ENCODE measurements around the gene CAPZB. TPM values are rescaled to one million over a fixed set of nuclear protein-coding genes. Genes with fewer than 3 reads are reported as not detected.
A peak's percentile ranks its signal among the peaks of the same experiment; 100 is the strongest.

CAPZB gene
- polyA plus RNA-seq, 1 experiment = 312 TPM

DNA sequence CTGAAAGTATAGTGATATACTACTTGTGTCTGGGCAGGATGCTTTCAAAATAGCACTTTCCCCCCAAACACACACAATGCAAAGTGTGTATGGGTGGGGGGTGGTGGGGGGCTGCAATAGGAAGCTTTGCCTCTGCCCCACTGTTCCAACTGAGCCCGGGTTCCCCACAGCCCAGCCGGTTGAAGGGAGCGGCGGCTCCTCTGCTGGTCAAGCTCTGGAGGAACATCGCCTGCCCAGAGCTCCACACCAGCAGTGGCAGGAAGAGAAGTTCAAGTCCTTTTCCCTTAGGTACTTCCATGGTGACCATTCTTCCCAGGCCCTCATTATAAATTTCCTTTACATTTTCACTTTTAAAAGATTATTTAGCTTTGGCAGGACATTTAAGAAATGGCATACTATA, 74.9 kb downstream of the CAPZB start:
- no peaks in the 10 kb centered on the region for H3K27me3 ChIP-seq (ENCODE audit: control insufficient read depth, insufficient read depth, low read length)
- H3K27ac ChIP-seq (ENCODE audit: low read depth, low read length) = no peak overlapping the region
- ChIA-PET POLR2A (no interaction called here), CTCF (interaction anchor here (0.5 to 1.4 kb wide), 6 partner anchors 9 to 252 kb away, joined by 3 to 9 read pairs (median 4); no protein-coding TSS in a partner anchor)
- no peaks in the 10 kb centered on the region for H3K9me3 ChIP-seq (ENCODE audit: control insufficient read depth, insufficient read depth, low read length)
- TF ChIP-seq, protein P1, sequence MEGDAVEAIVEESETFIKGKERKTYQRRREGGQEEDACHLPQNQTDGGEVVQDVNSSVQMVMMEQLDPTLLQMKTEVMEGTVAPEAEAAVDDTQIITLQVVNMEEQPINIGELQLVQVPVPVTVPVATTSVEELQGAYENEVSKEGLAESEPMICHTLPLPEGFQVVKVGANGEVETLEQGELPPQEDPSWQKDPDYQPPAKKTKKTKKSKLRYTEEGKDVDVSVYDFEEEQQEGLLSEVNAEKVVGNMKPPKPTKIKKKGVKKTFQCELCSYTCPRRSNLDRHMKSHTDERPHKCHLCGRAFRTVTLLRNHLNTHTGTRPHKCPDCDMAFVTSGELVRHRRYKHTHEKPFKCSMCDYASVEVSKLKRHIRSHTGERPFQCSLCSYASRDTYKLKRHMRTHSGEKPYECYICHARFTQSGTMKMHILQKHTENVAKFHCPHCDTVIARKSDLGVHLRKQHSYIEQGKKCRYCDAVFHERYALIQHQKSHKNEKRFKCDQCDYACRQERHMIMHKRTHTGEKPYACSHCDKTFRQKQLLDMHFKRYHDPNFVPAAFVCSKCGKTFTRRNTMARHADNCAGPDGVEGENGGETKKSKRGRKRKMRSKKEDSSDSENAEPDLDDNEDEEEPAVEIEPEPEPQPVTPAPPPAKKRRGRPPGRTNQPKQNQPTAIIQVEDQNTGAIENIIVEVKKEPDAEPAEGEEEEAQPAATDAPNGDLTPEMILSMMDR (IDR thresholded peaks at IDR 0.05; ENCODE audit: low read depth, low read length) = 0 out of 2 replicates have a peak, but pooled peaks have one; percentile 2
- no peak overlapping the region for H3K4me3 ChIP-seq (ENCODE audit: low read depth, low read length)
- DNase-seq (ENCODE audit: low read depth, low spot score) = no peak

DNA sequence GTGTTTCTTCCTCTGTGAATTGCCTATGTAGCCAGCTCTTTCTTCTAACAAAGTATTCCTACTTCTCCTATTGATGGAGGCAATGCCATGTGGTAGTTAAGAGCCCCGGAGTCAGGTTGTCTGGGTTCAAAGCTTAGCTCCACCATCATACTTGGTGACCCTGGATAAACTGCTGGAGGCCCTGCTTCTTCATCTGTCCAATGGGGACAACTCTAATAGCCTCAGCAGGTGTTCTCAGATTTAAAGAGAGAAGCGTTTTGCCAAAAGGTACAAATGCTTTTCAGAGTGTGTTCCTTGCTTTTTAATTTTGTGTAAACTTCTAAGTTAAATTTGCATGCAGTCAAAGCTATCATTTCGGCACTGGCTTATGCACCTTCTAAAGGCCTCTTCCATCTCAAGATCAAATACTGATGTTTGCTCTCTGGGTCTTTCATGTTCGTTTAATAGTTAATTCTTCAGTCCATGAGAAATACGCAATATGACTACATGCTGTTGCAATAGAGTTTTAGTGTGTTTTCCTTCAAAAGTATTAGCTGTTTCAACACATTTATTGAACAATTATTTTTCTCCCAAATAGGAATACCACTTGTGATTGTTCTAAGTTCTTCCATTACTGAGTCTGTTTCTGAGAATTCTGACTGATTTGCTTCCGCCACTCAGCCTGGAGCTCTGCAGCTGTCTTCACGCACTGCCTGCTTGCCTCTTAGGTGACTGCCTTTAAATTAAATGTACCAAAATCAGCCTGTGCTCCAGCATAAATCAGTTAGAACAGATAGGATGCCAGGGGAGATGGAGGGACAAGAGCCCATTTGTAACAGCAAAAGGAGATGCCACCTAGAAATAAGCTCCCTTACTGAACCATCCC, 75.6 kb downstream of the CAPZB start:
- Histone ChIP-seq H3K4me3 (ENCODE audit: low read depth, low read length) (no peak overlapping the region), H3K9me3 (ENCODE audit: control insufficient read depth, insufficient read depth, low read length) (no peaks in the 10 kb centered on the region), H3K27me3 (ENCODE audit: control insufficient read depth, insufficient read depth, low read length) (no peaks in the 10 kb centered on the region), H3K27ac (ENCODE audit: low read depth, low read length) (no peak overlapping the region)
- DNase-seq (ENCODE audit: low read depth, low spot score) = no peak
- POLR2A ChIA-PET = no interaction called here
- CTCF ChIA-PET = interaction anchor here (0.5 to 1.5 kb wide), 7 partner anchors 9 to 252 kb away, joined by 3 to 9 read pairs (median 3); no protein-coding TSS in a partner anchor
- TF ChIP-seq, protein P1 (IDR thresholded peaks at IDR 0.05; ENCODE audit: low read depth, low read length) = no peak

DNA sequence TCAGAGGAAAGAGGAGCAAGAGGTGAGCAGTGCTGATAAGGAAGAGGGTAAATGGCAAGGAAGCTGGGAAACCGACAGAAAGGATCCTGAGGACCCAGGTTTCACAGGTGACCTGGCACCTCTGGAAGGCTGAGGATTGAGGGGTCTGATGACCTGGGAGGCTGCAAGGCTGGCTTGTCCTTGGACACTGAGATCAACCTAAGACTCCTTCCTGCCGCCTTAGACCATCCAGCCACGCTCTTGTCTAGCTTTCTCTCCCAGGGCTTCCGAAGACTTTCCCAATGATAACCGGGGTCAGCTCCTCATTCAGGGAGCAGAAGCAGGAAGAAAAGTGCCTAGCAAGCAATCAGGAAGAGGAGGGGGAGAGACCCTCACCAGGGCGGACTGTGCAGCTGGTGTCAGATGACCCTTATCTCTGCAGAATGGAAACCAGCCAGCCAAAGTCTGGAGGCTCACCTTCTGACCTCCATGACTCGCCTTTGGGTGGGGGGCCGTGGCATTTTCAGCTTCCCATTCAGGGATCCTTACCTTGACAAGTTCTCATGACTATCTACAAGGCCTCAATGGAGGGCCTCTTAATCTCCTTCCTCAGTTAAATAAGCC, 77.7 kb downstream of the CAPZB start:
- DNase-seq (ENCODE audit: low read depth, low spot score) = no peak
- H3K4me3 ChIP-seq (ENCODE audit: low read depth, low read length) = no peak overlapping the region
- POLR2A ChIA-PET = no interaction called here
- no peaks in the 10 kb centered on the region for H3K27me3 ChIP-seq (ENCODE audit: control insufficient read depth, insufficient read depth, low read length)
- H3K9me3 ChIP-seq (ENCODE audit: control insufficient read depth, insufficient read depth, low read length) = no peaks in the 10 kb centered on the region
- CTCF ChIA-PET = interaction anchor here (1.5 kb wide), 1 partner anchor 244 kb away, joined by 3 read pairs; no protein-coding TSS in a partner anchor
- H3K27ac ChIP-seq (ENCODE audit: low read depth, low read length) = no peak overlapping the region
- TF ChIP-seq, protein P1 (IDR thresholded peaks at IDR 0.05; ENCODE audit: low read depth, low read length) = no peak

DNA sequence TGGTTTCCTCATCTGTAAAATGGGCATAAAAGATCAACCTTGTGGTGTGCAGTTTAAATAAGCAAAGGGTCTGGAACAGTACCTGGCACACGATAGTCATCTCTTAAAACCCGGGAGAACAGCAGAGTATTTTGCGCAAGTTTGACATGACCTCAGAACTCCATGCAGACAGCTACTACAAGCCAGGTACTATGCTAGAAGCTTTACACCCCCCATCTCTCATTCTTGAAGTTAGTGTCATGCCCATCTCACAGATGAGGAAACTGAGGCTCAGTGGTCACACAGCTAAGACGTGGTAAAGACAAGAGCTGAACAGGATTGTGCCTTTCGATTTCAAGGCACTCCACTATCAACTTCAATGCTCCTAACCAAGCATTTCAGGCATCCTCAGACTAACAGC, 78.7 kb downstream of the CAPZB start:
- DNase-seq (ENCODE audit: low read depth, low spot score) = no peak
- Histone ChIP-seq H3K27ac (ENCODE audit: low read depth, low read length) (no peak overlapping the region), H3K4me3 (ENCODE audit: low read depth, low read length) (no peak overlapping the region), H3K27me3 (ENCODE audit: control insufficient read depth, insufficient read depth, low read length) (no peaks in the 10 kb centered on the region), H3K9me3 (ENCODE audit: control insufficient read depth, insufficient read depth, low read length) (no peaks in the 10 kb centered on the region)
- TF ChIP-seq, protein P1 (IDR thresholded peaks at IDR 0.05; ENCODE audit: low read depth, low read length) = no peak
- ChIA-PET POLR2A (interaction anchor here (0.6 to 1.2 kb wide), 3 partner anchors 8 to 192 kb away, joined by 3 read pairs; no protein-coding TSS in a partner anchor), CTCF (interaction anchor here (1.0 to 1.6 kb wide), 3 partner anchors 10 to 244 kb away, joined by 3 to 5 read pairs (median 4); no protein-coding TSS in a partner anchor)
